ENCODE measurements around the gene RGS17.

The RGS17 gene

GRCh38 chr6:153069897-153070296 is 61.2 kb downstream of the RGS17 start (continued):
- no peak for TF ChIP-seq MZF1 (tag by site-specific recombination; IDR thresholded peaks at IDR 0.05; ENCODE audit: borderline replicate concordance)

GRCh38 chr6:153065222-153065621 is 65.9 kb downstream of the RGS17 start:
- H3K9me3 ChIP-seq (ENCODE audit: control insufficient read depth, insufficient read depth, low read depth, low read length): no peaks in the 10 kb centered on the region
- CTCF ChIA-PET: no interaction called here
- H3K4me1 ChIP-seq (ENCODE audit: control insufficient read depth, insufficient read depth, low read length): no peaks in the 10 kb centered on the region
- POLR2A ChIA-PET: no interaction called here
- TF ChIP-seq BCL11A (tag by site-specific recombination; IDR thresholded peaks at IDR 0.05; ENCODE audit: low read depth): no peak
- TF ChIP-seq ZFP3 (tag by site-specific recombination; IDR thresholded peaks at IDR 0.05; ENCODE audit: low read depth): no peak
- no peak for TF ChIP-seq ZSCAN5A (tag by site-specific recombination; IDR thresholded peaks at IDR 0.05)
- TF ChIP-seq ZNF266 (tag by site-specific recombination; IDR thresholded peaks at IDR 0.05; ENCODE audit: low read depth): no peak
- TF ChIP-seq ZBTB7A (tag by site-specific recombination; IDR thresholded peaks at IDR 0.05; ENCODE audit: low read depth): no peak
- no peak for TF ChIP-seq ZNF280D (tag by site-specific recombination; IDR thresholded peaks at IDR 0.05)
- TF ChIP-seq EGR2 (tag by site-specific recombination; IDR thresholded peaks at IDR 0.05; ENCODE audit: low read depth): no peak
- TF ChIP-seq ZNF132 (tag by site-specific recombination; IDR thresholded peaks at IDR 0.05; ENCODE audit: borderline replicate concordance): no peak
- no peak for TF ChIP-seq ZNF488 (tag by site-specific recombination; IDR thresholded peaks at IDR 0.05)
- H3K4me3 ChIP-seq (ENCODE audit: low read depth, low read length): no peak overlapping the region
- no peaks in the 10 kb centered on the region for H3K36me3 ChIP-seq (ENCODE audit: control insufficient read depth in 2 of 2, insufficient read depth in 1 of 2, low read length in 2 of 2)
- H3K27ac ChIP-seq (ENCODE audit: extremely low read depth, low read depth, low read length): no peak overlapping the region

GRCh38 chr6:153063936-153064335 is 67.1 kb downstream of the RGS17 start:
- ChIA-PET CTCF (no interaction called here), POLR2A (no interaction called here)
- no peak overlapping the region for H3K4me3 ChIP-seq (ENCODE audit: low read depth, low read length)
- H3K27ac ChIP-seq (ENCODE audit: extremely low read depth, low read depth, low read length): no peak overlapping the region
- H3K4me1 ChIP-seq (ENCODE audit: control insufficient read depth, insufficient read depth, low read length): no peaks in the 10 kb centered on the region
- no peaks in the 10 kb centered on the region for H3K9me3 ChIP-seq (ENCODE audit: control insufficient read depth, insufficient read depth, low read depth, low read length)
- H3K36me3 ChIP-seq (ENCODE audit: control insufficient read depth in 2 of 2, insufficient read depth in 1 of 2, low read length in 2 of 2): no peaks in the 10 kb centered on the region
- TF ChIP-seq ZBTB44 (tag by site-specific recombination; IDR thresholded peaks at IDR 0.05): no peak
- no peak for TF ChIP-seq KLF9 (tag by site-specific recombination; IDR thresholded peaks at IDR 0.05; ENCODE audit: low read depth)
- TF ChIP-seq ZNF335 (tag by site-specific recombination; conservative IDR thresholded peaks at IDR 0.05): no peak
- no peak for TF ChIP-seq ZNF658 (tag by site-specific recombination; IDR thresholded peaks at IDR 0.05)
- TF ChIP-seq MYNN (tag by site-specific recombination; IDR thresholded peaks at IDR 0.05; ENCODE audit: borderline replicate concordance): no peak
- no peak for TF ChIP-seq KLF1 (tag by site-specific recombination; IDR thresholded peaks at IDR 0.05)
- TF ChIP-seq ZNF248 (tag by site-specific recombination; IDR thresholded peaks at IDR 0.05): no peak
- TF ChIP-seq AEBP2 (tag by site-specific recombination; IDR thresholded peaks at IDR 0.05; ENCODE audit: borderline replicate concordance): no peak
- no peak for TF ChIP-seq ZNF626 (tag by site-specific recombination; IDR thresholded peaks at IDR 0.05)
- no peak for TF ChIP-seq ZNF324 (tag by site-specific recombination; IDR thresholded peaks at IDR 0.05)
- no peak for TF ChIP-seq FEZF1 (tag by site-specific recombination; IDR thresholded peaks at IDR 0.05)
- no peak for TF ChIP-seq SCRT2 (tag by site-specific recombination; IDR thresholded peaks at IDR 0.05)
- TF ChIP-seq ZNF560 (tag by site-specific recombination; IDR thresholded peaks at IDR 0.05; ENCODE audit: borderline replicate concordance): no peak
- no peak for TF ChIP-seq ZNF701 (tag by site-specific recombination; IDR thresholded peaks at IDR 0.05)
- TF ChIP-seq KLF10 (tag by site-specific recombination; IDR thresholded peaks at IDR 0.05): no peak
- TF ChIP-seq ZNF670 (tag by site-specific recombination; IDR thresholded peaks at IDR 0.05; ENCODE audit: low read depth): no peak
- TF ChIP-seq ZNF2 (tag by site-specific recombination; IDR thresholded peaks at IDR 0.05): no peak
